H9 (cell line): ENCODE data around the gene SMCO3. TPM values are rescaled to one million over a fixed set of nuclear protein-coding genes. Genes with fewer than 3 reads are reported as not detected.
A peak's percentile ranks its signal among the peaks of the same experiment; 100 is the strongest.

Source experiments
- DNase-seq: peaks from one replicate; pipeline ENCODE4 v3.0.0-alpha.2; 2017
- H2AFZ ChIP-seq: one replicate; pipeline ENCODE4 v1.6.1; 2013; ENCODE audit warnings: mild to moderate bottlenecking, low read length, control low read depth, moderate library complexity
- H2AK5ac ChIP-seq: 2 replicates; pipeline ENCODE4 v1.6.1; 2013; ENCODE audit warnings: low read length, control low read depth, mixed read lengths; ENCODE audit not compliant: insufficient read length
- H2BK120ac ChIP-seq: one replicate; pipeline ENCODE4 v1.6.1; 2013; ENCODE audit warnings: low read depth, mild to moderate bottlenecking, low read length, control low read depth, inconsistent platforms; ENCODE audit not compliant: poor library complexity, severe bottlenecking
- H2BK12ac ChIP-seq: 2 replicates; pipeline ENCODE4 v1.6.1; 2013; ENCODE audit warnings: low read length, control low read depth, mixed read lengths, low read depth; ENCODE audit not compliant: insufficient read length
- H2BK15ac ChIP-seq: 2 replicates; pipeline ENCODE4 v1.6.1; 2013; ENCODE audit warnings: low read depth, low read length, control low read depth
- H2BK20ac ChIP-seq: one replicate; pipeline ENCODE4 v1.6.1; 2013; ENCODE audit warnings: low read depth, mild to moderate bottlenecking, low read length, control low read depth, inconsistent platforms; ENCODE audit not compliant: poor library complexity, severe bottlenecking
- H2BK5ac ChIP-seq: 2 replicates; pipeline ENCODE4 v1.6.1; 2013; ENCODE audit warnings: low read length, control low read depth, mixed read lengths; ENCODE audit not compliant: insufficient read length
- H3K14ac ChIP-seq: 2 replicates; pipeline ENCODE4 v1.6.1; 2013; ENCODE audit warnings: low read length, control low read depth; ENCODE audit not compliant: insufficient read depth
- H3K18ac ChIP-seq: 2 replicates; pipeline ENCODE4 v1.6.1; 2013; ENCODE audit warnings: low read depth, mild to moderate bottlenecking, mixed read lengths, low read length, control low read depth; ENCODE audit not compliant: insufficient read length
- H3K23ac ChIP-seq: 2 replicates; pipeline ENCODE4 v1.6.1; 2013; ENCODE audit warnings: low read length, control low read depth, mixed read lengths, low read depth; ENCODE audit not compliant: insufficient read length
- H3K23me2 ChIP-seq: 2 replicates; pipeline ENCODE4 v1.6.1; 2013; ENCODE audit warnings: low read depth, mild to moderate bottlenecking, mixed read lengths, low read length, control low read depth; ENCODE audit not compliant: insufficient read length, poor library complexity, severe bottlenecking
- H3K27ac ChIP-seq: 2 replicates; pipeline ENCODE4 v1.5.1; 2013; ENCODE audit warnings: low read length, control low read depth, mixed read lengths, low read depth; ENCODE audit not compliant: insufficient read length
- H3K27me3 ChIP-seq: 2 replicates; pipeline ENCODE4 v1.6.1; 2013; ENCODE audit warnings: low read length, control low read depth, inconsistent platforms; ENCODE audit not compliant: insufficient read depth
- H3K4ac ChIP-seq: 2 replicates; pipeline ENCODE4 v1.6.1; 2013; ENCODE audit warnings: low read depth, mild to moderate bottlenecking, control low read depth, inconsistent platforms, low read length, moderate library complexity
- H3K4me1 ChIP-seq: 2 replicates; pipeline ENCODE4 v1.6.1; 2013; ENCODE audit warnings: low read length, control low read depth, inconsistent platforms; ENCODE audit not compliant: insufficient read depth
- H3K4me2 ChIP-seq: 2 replicates; pipeline ENCODE4 v1.6.1; 2013; ENCODE audit warnings: low read length, control low read depth, mixed read lengths; ENCODE audit not compliant: insufficient read length, insufficient read depth
- H3K56ac ChIP-seq: 2 replicates; pipeline ENCODE4 v1.6.1; 2013; ENCODE audit warnings: low read depth, mild to moderate bottlenecking, mixed read lengths, low read length, control low read depth; ENCODE audit not compliant: insufficient read length
- H3K79me1 ChIP-seq: 2 replicates; pipeline ENCODE4 v1.6.1; 2013; ENCODE audit warnings: low read depth, mild to moderate bottlenecking, moderate library complexity, low read length, control low read depth, inconsistent platforms; ENCODE audit not compliant: insufficient read depth, poor library complexity, severe bottlenecking
- H3K79me2 ChIP-seq: 2 replicates; pipeline ENCODE4 v1.6.1; 2013; ENCODE audit warnings: low read length, control low read depth, inconsistent platforms; ENCODE audit not compliant: insufficient read depth
- H3K9ac ChIP-seq: 2 replicates; pipeline ENCODE4 v1.6.1; 2013; ENCODE audit warnings: low read length, control low read depth, mixed read lengths; ENCODE audit not compliant: insufficient read length; ENCODE audit errors: extremely low read depth
- H3K9me3 ChIP-seq: one replicate; pipeline ENCODE4 v1.6.1; 2013; ENCODE audit warnings: low read depth, low read length, inconsistent platforms; ENCODE audit not compliant: control insufficient read depth
- H3T11ph ChIP-seq: one replicate; pipeline ENCODE4 v1.6.1; 2013; ENCODE audit warnings: mild to moderate bottlenecking, low read length, control low read depth, inconsistent platforms
- H4K20me1 ChIP-seq: one replicate; pipeline ENCODE4 v1.6.1; 2013; ENCODE audit not compliant: control insufficient read depth, insufficient read length, insufficient read depth
- H4K5ac ChIP-seq: 2 replicates; pipeline ENCODE4 v1.6.1; 2013; ENCODE audit warnings: low read depth, mild to moderate bottlenecking, mixed read lengths, low read length, control low read depth; ENCODE audit not compliant: insufficient read length
- H4K8ac ChIP-seq: replicated peaks from 2 replicates; pipeline ENCODE4 v1.6.1; 2013; ENCODE audit warnings: low read length, control low read depth, mixed read lengths, low read depth; ENCODE audit not compliant: insufficient read length
- H4K91ac ChIP-seq: 2 replicates; pipeline ENCODE4 v1.6.1; 2013; ENCODE audit warnings: low read depth, mild to moderate bottlenecking, moderate library complexity, mixed read lengths, low read length, control low read depth; ENCODE audit not compliant: insufficient read length
- H3K27ac Mint-ChIP-seq, 3 experiments: 2 replicates in 2 of 3; 3 replicates in 1 of 3; pipeline ENCODE4 v1.8.0; 2020 to 2021; ENCODE audit warnings: mixed read lengths in 3 of 3, mild to moderate bottlenecking in 1 of 3, moderate library complexity in 1 of 3
- H3K27me3 Mint-ChIP-seq: 2 replicates; pipeline ENCODE4 v1.8.0; 2021; ENCODE audit warnings: low read depth, mild to moderate bottlenecking, moderate library complexity, mixed read lengths
- H3K36me3 Mint-ChIP-seq, 3 experiments: 2 replicates in 2 of 3; 3 replicates in 1 of 3; pipeline ENCODE4 v1.8.0; 2020 to 2021; ENCODE audit warnings: low read depth in 3 of 3, mixed read lengths in 3 of 3; ENCODE audit not compliant: insufficient read depth in 1 of 3
- H3K4me1 Mint-ChIP-seq, 2 experiments: 2 replicates each; pipeline ENCODE4 v1.8.0; 2020; ENCODE audit warnings: mixed read lengths in 2 of 2
- H3K4me3 Mint-ChIP-seq, 2 experiments: 2 replicates in 1 of 2; 3 replicates in 1 of 2; pipeline ENCODE4 v1.8.0; 2020 to 2021; ENCODE audit warnings: mild to moderate bottlenecking in 2 of 2, mixed read lengths in 2 of 2, moderate library complexity in 1 of 2
- H3K9me3 Mint-ChIP-seq, 2 experiments: 2 replicates in 1 of 2; 3 replicates in 1 of 2; pipeline ENCODE4 v1.8.0; 2020; ENCODE audit warnings: mild to moderate bottlenecking in 2 of 2, mixed read lengths in 2 of 2, moderate library complexity in 1 of 2
- CTCF ChIP-seq: fragments of 200-600 bp; sonication (generic); conservative IDR thresholded peaks from 3 replicates; pipeline ENCODE4 v1.8.0; 2021; ENCODE audit warnings: antibody characterized with exemption, mild to moderate bottlenecking
- WGBS: extraction: QIAGEN DNeasy Blood & Tissue Kit; methylation state at CpG from one replicate; pipeline ENCODE4 v1.1.7; 2013; ENCODE audit warnings: missing lambda C conversion rate, low lambda C conversion rate, mixed read lengths; ENCODE audit not compliant: insufficient read length; ENCODE audit errors: extremely low coverage; 5-methylcytosine and 5-hydroxymethylcytosine counted together
- total RNA-seq: library from RNA; stranded (reverse); gene quantifications from 2 replicates; pipeline ENCODE4 v1.2.1, GENCODE V29; 2021

Gene SMCO3
- total RNA-seq, 1 experiment from 2014 or later, result not detected

DNA sequence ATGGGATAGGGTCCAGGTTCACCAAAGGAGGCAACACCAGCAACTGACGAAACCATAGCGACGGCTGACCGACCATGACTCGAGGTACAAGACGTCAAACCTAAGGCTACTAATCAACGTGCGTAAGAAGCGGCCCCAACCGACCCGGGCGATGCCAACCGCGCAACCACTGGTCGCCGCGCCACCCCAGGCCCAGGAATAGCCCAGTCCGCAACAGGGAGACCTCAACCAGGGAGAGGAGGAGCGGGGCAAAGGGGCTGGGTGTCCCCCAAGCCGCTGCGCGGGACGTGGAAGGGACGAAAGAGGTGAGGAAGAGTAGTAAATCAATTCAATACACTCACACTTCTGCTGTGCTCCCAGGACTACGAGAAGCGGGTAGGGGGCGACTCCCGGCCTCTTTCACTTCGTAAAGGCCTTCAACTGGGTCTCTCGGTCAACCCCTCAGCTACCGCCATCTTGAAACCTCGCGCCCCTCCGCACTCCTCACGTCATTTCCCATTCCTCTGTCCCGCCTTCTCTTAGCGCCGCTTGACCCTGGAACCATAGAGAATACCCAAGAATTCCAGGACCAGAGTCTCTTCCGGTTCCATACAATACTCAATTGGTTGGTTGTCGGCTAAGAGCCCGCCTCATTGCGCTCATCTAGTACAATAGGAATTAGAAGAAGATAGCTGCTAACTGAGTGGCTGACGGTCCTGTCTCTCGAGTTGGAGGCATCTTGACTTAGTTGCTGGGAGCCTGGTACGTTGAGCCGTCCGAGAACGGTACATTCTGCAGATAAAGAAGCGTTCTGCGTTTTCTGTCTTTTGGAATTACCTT is 10.8 kb downstream of the SMCO3 start, which contains the start of the genes C12orf60 and WBP11:
TSS of gene C12orf60 (plus strand) at position 660 of the 819 bp plus-strand sequence. CDS start 19,266 bp downstream, outside the sequence.
TSS of gene WBP11 (minus strand) at position 468 of the 819 bp plus-strand sequence. CDS start 2,095 bp downstream, outside the sequence.
- H2BK12ac ChIP-seq, result no peak within 1 kb of the TSS
- H4K91ac ChIP-seq, result no peak within 1 kb of the TSS
- TF ChIP-seq CTCF, result no peak
- no peak within 1 kb of the TSS for H4K8ac ChIP-seq
- no peak within 1 kb of the TSS for H3K4ac ChIP-seq
- no peaks in the 10 kb centered on the region for H3K9me3 ChIP-seq
- no peaks in the 10 kb centered on the region for H3K9me3 Mint-ChIP-seq
- H3K27me3 Mint-ChIP-seq, result no peaks in the 10 kb centered on the region
- peak within 1 kb of the TSS; percentile 85 for H3K18ac ChIP-seq
- H3T11ph ChIP-seq, result no peak within 1 kb of the TSS
- no peaks in the 10 kb centered on the region for H4K20me1 ChIP-seq
- H2BK15ac ChIP-seq, result no peak within 1 kb of the TSS
- peaks cover 18% of the 10 kb centered on the region for H3K79me2 ChIP-seq
- peak; percentile 98 for DNase-seq
- H3K27me3 ChIP-seq, result no peaks in the 10 kb centered on the region
- H2AK5ac ChIP-seq, result no peak within 1 kb of the TSS
- WGBS, result no CpG with 5 or more reads among the region's 50 CpGs
- no peak within 1 kb of the TSS for H3K27ac ChIP-seq
- H2BK5ac ChIP-seq, result peak within 1 kb of the TSS; percentile 7
- H2BK120ac ChIP-seq, result no peak within 1 kb of the TSS
- H2AFZ ChIP-seq, result peak within 1 kb of the TSS; percentile 51
- H3K56ac ChIP-seq, result no peak within 1 kb of the TSS
- peaks cover 1% of the 10 kb centered on the region for H3K79me1 ChIP-seq
- H3K4me1 ChIP-seq, result no peaks in the 10 kb centered on the region
- peaks cover 5 to 25% (median 17%) of the 10 kb centered on the region in 3 experiments; a peak in 5 of 7 replicates for H3K36me3 Mint-ChIP-seq
- peak within 1 kb of the TSS; percentile 87 for H3K14ac ChIP-seq
- H3K27ac Mint-ChIP-seq, result no peak within 1 kb of the TSS
- H2BK20ac ChIP-seq, result no peak within 1 kb of the TSS
- H3K23ac ChIP-seq, result no peak within 1 kb of the TSS
- peaks cover 7 to 18% of the 10 kb centered on the region in 2 experiments; a peak in 3 of 4 replicates for H3K4me1 Mint-ChIP-seq
- peak within 1 kb of the TSS; percentile 28 for H4K5ac ChIP-seq
- no peaks in the 10 kb centered on the region for H3K23me2 ChIP-seq
- H3K9ac ChIP-seq, result peak within 1 kb of the TSS; percentile 89
- H3K4me3 Mint-ChIP-seq, result no peak within 1 kb of the TSS
- H3K4me2 ChIP-seq, result peak within 1 kb of the TSS; percentile 85
